NCI-H1436 treated with DMSO at 0.1 percent for 48 hours (cell line): ENCODE data around the gene EFR3B.
"Not testable (repeated sequence)": the region's sequence is repeated elsewhere in the genome, so short reads cannot be mapped to it uniquely, and the experiment has no call there.

ENCODE experiments used
- DNase-seq: peaks from one replicate; lab custom pipeline; 2025; lab: John Stamatoyannopoulos, UW

The EFR3B gene

DNA sequence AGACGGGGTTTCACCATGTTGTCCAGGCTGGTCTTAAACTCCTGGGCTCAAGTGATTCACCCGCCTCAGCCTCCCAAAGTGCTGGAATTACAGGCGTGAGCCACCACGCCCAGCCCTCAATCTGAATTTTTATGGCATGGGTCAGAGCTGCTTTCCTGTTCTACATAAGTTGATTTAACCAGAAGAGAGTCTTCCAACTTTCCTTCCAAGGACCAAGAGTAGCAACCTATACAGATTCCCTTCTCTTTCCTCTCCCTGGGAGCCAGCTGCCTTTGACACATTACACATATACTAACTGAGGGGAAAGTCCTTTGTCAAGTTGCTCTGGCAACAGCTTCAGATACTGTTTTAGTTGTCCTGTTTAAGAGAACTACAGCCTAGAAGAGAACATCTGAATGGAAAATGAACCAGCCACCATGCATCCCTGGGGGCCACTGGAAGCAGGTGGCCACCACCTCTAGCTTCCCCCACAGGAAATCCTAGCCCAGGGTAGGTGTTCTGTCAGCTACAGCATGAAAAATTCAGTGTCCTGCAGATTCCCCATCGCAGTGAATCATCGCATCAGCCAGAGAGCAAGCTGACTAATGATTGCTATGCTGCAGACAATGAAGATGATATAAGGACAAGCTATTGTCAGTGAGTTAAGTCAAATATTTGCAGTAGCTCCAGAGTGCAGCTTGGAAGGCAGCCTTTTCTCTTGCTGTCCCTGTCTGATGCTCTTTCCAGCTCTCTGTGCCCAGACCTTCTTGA, 63.6 kb downstream of the EFR3B start:
- no peak for DNase-seq

DNA sequence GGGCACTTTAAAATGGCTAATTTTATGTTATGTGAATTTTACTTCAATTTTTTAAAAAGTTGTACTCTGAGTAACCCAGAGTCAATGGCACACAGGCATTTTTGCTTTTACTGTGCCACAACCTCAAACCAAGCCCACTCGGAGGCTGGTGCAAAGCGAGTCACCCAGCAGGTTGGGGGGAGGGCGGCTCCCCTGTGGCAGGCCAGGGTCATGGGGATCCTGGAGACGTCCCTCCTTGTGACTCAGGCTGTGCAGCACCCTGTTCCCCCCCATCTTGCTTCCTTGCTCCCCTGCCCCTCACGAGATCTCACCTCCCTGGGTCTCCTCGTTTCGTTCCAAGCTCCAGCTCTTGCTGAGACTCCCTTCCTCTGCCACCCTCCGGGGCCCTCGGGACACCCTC, 67.9 kb downstream of the EFR3B start:
- no peak for DNase-seq

DNA sequence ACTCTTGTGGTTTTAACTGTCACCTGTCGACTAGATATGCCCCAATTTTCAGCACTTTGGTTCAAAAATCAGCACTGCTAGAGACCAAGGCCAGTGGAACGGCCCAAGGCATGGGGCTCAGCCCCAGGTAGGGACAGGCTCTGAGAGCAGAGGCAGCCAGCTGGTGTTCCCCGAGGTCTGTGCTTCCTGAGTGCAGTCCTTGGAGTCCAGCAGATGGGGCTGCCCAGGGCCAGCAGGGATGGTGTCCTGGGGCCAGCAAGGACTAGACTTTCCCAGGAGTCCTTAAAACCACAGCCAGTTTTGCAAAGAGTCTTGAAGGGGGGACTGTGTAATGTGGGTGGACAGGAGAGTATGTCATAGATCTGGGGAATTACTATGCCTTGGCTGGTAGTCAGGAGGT, 70.2 kb downstream of the EFR3B start:
- no peak for DNase-seq

- DNase-seq, result no peak
These were observed 73.5 kb downstream of the EFR3B start for GRCh38 chr2:25115249-25115883.

- DNase-seq, result no peak
These were observed 74.0 kb downstream of the EFR3B start for GRCh38 chr2:25115902-25116301.

GRCh38 chr2:25116956-25117355, 75.1 kb downstream of the EFR3B start:
- no peak for DNase-seq

DNA sequence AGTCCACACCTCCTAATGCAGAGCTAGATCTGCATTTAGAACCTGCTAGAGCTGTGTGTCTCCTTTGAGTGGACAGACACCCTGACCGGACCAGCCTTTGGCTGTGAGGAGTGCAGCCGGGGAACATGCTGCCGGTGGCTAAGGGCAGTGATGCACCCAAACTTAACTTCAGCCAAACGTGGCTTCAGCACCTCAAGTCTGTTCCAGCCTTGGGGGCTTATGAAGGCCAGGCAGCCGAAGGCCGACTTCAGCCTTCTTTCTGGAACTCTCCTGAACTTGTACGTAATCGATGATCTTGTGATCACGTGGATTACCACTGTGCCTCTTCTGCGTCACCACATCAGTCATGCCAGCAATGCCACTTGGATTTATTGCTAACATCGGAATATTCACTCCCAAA, 77.4 kb downstream of the EFR3B start:
- no peak for DNase-seq

DNA sequence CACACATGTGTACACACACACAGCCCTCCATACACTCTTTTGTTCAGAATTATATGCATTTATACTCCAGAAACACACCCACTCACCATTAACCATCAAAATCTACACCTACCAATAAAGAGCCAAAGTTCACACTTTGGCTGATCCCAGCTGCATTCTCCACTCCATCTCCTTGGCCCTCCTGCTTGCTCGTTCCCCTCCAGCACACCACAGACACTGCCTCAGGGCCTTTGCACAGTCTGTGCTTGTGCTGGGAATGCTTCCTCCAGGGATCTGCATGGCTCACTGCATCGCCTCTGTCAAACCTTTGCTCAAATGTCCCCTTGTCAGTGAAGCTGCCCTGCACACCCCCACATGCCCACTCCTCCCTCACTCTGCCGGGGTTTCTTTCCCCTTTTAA, 80.5 kb downstream of the EFR3B start:
- DNase-seq, result no peak

DNA sequence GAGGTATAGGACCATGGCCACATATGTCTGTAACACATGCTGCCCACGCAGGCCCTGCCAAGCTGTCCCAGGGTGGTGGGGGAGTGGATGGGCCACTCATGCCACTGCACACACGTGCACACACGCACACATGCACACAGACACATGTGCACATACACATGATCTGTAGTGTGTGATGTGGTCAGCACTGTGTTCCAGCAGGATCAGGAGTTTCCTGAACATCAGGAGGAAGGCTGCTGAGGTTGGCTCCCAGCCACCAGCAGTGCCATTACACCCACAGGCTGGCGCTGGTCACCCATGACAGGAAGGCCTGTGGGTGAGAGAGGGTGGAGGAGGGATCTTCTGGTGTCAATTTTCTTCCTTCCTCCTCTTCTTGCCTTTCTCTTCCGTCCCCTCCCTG, 81.8 kb downstream of the EFR3B start:
- DNase-seq, result no peak

GRCh38 chr2:25125189-25125588, 83.3 kb downstream of the EFR3B start:
- no peak for DNase-seq

GRCh38 chr2:25125976-25126375, 84.1 kb downstream of the EFR3B start:
- no peak for DNase-seq

DNA sequence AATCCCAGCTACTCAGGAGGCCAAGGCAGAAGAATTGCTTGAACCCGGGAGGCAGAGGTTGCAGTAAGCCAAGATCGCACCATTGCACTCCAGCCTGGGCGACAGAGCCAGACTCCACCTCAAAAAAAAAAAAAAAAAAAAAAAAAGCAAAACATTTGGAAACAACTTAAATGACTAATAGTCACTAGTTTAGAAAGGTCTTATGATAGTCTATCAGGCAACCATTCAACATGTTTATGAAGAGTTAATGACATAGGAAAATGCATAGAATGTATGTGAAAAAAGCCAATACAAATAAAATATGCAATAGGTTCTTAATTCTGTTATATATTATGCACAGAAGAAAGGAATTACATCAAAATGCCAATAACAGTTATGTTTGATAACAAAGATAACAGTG, 85.2 kb downstream of the EFR3B start:
- not testable (repeated sequence) for DNase-seq

- no peak for DNase-seq
These were observed 85.8 kb downstream of the EFR3B start for GRCh38 chr2:25127646-25128045.

DNA sequence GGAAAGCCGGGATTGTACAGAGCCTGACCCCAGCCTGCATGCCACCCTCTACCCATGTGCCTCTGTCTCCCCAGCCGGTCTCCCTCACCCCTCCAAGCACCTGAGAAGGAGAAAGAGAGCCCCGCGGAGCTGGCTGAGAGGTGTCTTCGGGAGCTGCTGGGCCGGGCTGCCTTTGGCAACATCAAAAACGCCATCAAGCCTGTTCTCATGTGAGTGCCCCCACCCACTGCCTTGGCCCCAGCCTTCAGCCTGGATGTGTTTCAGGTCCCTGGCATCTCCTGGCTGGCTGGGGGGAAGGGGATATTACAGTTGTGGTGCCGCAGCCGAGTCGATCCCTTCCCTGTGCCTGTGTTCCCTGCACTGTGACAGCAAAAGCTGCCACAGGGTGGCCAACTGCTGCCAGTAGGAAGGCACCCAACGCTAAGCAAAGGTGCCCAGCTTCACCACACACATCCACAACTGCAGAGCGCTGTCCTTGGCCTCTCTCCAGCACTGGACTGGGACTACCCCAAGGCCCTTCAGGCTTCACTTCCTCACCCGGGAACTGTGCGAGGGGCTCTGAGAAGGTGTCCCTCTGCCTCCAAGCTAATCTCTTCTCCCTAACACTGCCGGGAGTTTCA, 88.1 kb downstream of the EFR3B start:
- DNase-seq, result no peak

DNA sequence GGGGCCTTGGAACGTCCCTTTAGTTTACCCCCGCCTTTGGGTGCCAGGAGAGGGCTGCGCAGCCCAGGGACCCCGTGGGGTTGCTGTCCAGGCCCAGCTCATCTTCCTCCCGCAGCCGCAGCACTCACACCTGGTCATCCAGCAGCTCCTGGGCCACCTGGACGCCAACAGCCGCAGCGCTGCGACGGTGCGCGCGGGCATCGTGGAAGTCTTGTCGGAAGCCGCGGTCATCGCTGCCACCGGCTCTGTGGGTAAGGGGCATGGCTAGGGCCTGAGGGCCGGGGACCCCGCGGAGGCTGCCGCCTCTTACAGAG, 89.3 kb downstream of the EFR3B start:
- no peak for DNase-seq

- no peak for DNase-seq
These were observed 89.9 kb downstream of the EFR3B start for GRCh38 chr2:25131567-25132298.

- DNase-seq, result no peak
These were observed 90.4 kb downstream of the EFR3B start for GRCh38 chr2:25132299-25132635.

GRCh38 chr2:25132693-25133092, 90.8 kb downstream of the EFR3B start:
- DNase-seq, result no peak

GRCh38 chr2:25140535-25140934, 98.7 kb downstream of the EFR3B start:
- DNase-seq, result not testable (repeated sequence)

- no peak for DNase-seq
These were observed 99.2 kb downstream of the EFR3B start for GRCh38 chr2:25141120-25141519.

DNA sequence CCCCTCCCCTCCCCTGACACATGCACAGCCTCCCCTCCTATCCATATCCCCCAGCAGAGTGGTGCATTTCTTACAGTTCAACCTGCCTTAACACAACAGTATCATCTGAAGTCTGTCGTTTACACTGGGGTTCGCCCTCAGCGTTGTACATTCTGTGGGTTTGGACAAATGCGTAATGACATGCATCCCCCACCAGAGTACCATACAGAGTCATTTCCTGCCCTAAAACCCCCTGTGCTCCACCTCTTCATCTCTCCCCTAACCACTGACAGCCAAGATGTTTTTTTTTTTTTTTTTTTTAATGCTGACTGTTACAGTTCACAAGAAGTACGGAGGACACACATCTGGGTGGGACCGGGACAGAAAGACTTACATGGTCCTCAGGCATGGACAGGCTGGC, 103.9 kb downstream of the EFR3B start:
- no peak for DNase-seq

GRCh38 chr2:25146896-25147295, 105.0 kb downstream of the EFR3B start:
- DNase-seq, result no peak

DNA sequence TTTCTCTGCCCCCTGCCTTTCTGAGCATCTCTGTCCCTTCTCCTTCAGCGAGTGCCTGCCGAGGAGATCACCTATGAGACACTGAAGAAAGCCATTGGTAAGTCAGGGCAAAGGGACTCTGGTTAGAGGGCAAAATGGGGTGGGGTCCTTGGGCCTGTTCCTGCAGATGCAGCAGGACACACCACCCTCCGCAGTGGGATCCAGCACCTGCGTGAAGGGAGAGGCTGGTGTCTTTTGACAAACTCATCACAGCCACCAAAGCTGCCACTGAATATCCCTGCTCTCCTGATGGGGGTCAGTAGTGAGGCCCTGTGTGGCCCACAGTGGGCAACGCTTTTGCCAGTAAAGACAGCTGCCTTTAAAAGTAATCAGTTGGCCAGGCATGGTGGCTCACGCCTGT, 107.8 kb downstream of the EFR3B start:
- no peak for DNase-seq
